ENCODE data around the gene YTHDC1.

Gene YTHDC1

GRCh38 chr4:68337004-68337403 is 12.9 kb downstream of the YTHDC1 start:
- Mint-ChIP-seq H3K27me3 (no peaks in the 10 kb centered on the region), H3K4me3 (no peak overlapping the region), H3K9me3 (no peaks in the 10 kb centered on the region), H3K27ac (peak overlapping the region in 1 of 2 donors; percentile 63), H3K4me1 (peaks cover 46% of the 10 kb centered on the region)
- DNase-seq (no peak), ATAC-seq (no peak)

- H3K4me3 Mint-ChIP-seq: no peak overlapping the region
- H3K27ac Mint-ChIP-seq: peak overlapping the region; percentile 50 to 63
- H3K4me1 Mint-ChIP-seq: peaks cover 41% of the 10 kb centered on the region
- ATAC-seq (no peak), DNase-seq (no peak)
- no peaks in the 10 kb centered on the region for H3K9me3 Mint-ChIP-seq
- no peaks in the 10 kb centered on the region for H3K27me3 Mint-ChIP-seq
Measured at GRCh38 chr4:68336530-68336929, 13.4 kb downstream of the YTHDC1 start.

- H3K4me3 Mint-ChIP-seq: no peak overlapping the region
- ATAC-seq (no peak), DNase-seq (no peak)
- H3K4me1 Mint-ChIP-seq: no peaks in the 10 kb centered on the region
- H3K9me3 Mint-ChIP-seq: no peaks in the 10 kb centered on the region
- H3K27ac Mint-ChIP-seq: peak overlapping the region in 1 of 2 donors; percentile 54
- no peaks in the 10 kb centered on the region for H3K27me3 Mint-ChIP-seq
Measured at GRCh38 chr4:68326141-68326540, 23.7 kb downstream of the YTHDC1 start.

GRCh38 chr4:68324519-68325262 is 25.2 kb downstream of the YTHDC1 start:
- ATAC-seq: no peak
- Mint-ChIP-seq H3K27ac (no peak overlapping the region), H3K27me3 (no peaks in the 10 kb centered on the region), H3K4me1 (no peaks in the 10 kb centered on the region), H3K9me3 (no peaks in the 10 kb centered on the region), H3K4me3 (no peak overlapping the region)
- no peak for DNase-seq

GRCh38 chr4:68319040-68319439 is 30.9 kb downstream of the YTHDC1 start:
- DNase-seq (no peak), ATAC-seq (no peak)
- Mint-ChIP-seq H3K4me1 (no peaks in the 10 kb centered on the region), H3K4me3 (no peak overlapping the region), H3K9me3 (no peaks in the 10 kb centered on the region), H3K27ac (peak overlapping the region in 1 of 2 donors; percentile 15), H3K27me3 (no peaks in the 10 kb centered on the region)

- Mint-ChIP-seq H3K27me3 (no peaks in the 10 kb centered on the region), H3K4me3 (no peak overlapping the region), H3K4me1 (no peaks in the 10 kb centered on the region), H3K9me3 (no peaks in the 10 kb centered on the region), H3K27ac (no peak overlapping the region)
- no peak for DNase-seq
- no peak for ATAC-seq
Measured at GRCh38 chr4:68316193-68316969, 33.5 kb downstream of the YTHDC1 start.

GRCh38 chr4:68310651-68311247 is 39.1 kb downstream of the YTHDC1 start:
- H3K4me3 Mint-ChIP-seq: no peak overlapping the region
- DNase-seq (no peak), ATAC-seq (no peak)
- H3K4me1 Mint-ChIP-seq: no peaks in the 10 kb centered on the region
- peaks cover 13% of the 10 kb centered on the region for H3K27me3 Mint-ChIP-seq
- H3K27ac Mint-ChIP-seq: no peak overlapping the region
- no peaks in the 10 kb centered on the region for H3K9me3 Mint-ChIP-seq

GRCh38 chr4:68304731-68305130 is 45.2 kb downstream of the YTHDC1 start:
- peaks cover 32% of the 10 kb centered on the region for H3K27me3 Mint-ChIP-seq
- no peaks in the 10 kb centered on the region for H3K9me3 Mint-ChIP-seq
- ATAC-seq (no peak), DNase-seq (no peak)
- no peak overlapping the region for H3K27ac Mint-ChIP-seq
- H3K4me1 Mint-ChIP-seq: no peaks in the 10 kb centered on the region
- H3K4me3 Mint-ChIP-seq: no peak overlapping the region

GRCh38 chr4:68299492-68300457 is 50.1 kb downstream of the YTHDC1 start:
- Mint-ChIP-seq H3K4me3 (no peak overlapping the region), H3K9me3 (peaks cover 6 to 7% of the 10 kb centered on the region in 2 donors), H3K4me1 (no peaks in the 10 kb centered on the region), H3K27me3 (peaks cover 19% of the 10 kb centered on the region), H3K27ac (no peak overlapping the region)
- DNase-seq (peak; percentile 4 to 26), ATAC-seq (peak; percentile 80)

GRCh38 chr4:68297137-68297536 is 52.8 kb downstream of the YTHDC1 start:
- no peak for DNase-seq
- H3K27me3 Mint-ChIP-seq: peaks cover under 1% of the 10 kb centered on the region
- no peak overlapping the region for H3K27ac Mint-ChIP-seq
- ATAC-seq: no peak
- no peak overlapping the region for H3K4me3 Mint-ChIP-seq
- H3K4me1 Mint-ChIP-seq: no peaks in the 10 kb centered on the region
- peaks cover 6 to 8% of the 10 kb centered on the region in 2 donors for H3K9me3 Mint-ChIP-seq

- Mint-ChIP-seq H3K4me1 (no peaks in the 10 kb centered on the region), H3K4me3 (no peak overlapping the region), H3K27me3 (no peaks in the 10 kb centered on the region), H3K27ac (no peak overlapping the region), H3K9me3 (peaks cover 10 to 13% of the 10 kb centered on the region in 2 donors)
- ATAC-seq (no peak), DNase-seq (no peak)
Measured at GRCh38 chr4:68291256-68291655, 58.6 kb downstream of the YTHDC1 start.

- no peak for DNase-seq
- H3K27ac Mint-ChIP-seq: no peak overlapping the region
- no peak overlapping the region for H3K4me3 Mint-ChIP-seq
- H3K27me3 Mint-ChIP-seq: no peaks in the 10 kb centered on the region
- H3K9me3 Mint-ChIP-seq: peaks cover 10 to 13% of the 10 kb centered on the region in 2 donors
- no peaks in the 10 kb centered on the region for H3K4me1 Mint-ChIP-seq
- no peak for ATAC-seq
Measured at GRCh38 chr4:68288393-68288740, 61.5 kb downstream of the YTHDC1 start.

- Mint-ChIP-seq H3K27ac (no peak overlapping the region), H3K9me3 (peaks cover 10 to 13% of the 10 kb centered on the region in 2 donors), H3K4me1 (no peaks in the 10 kb centered on the region), H3K4me3 (no peak overlapping the region), H3K27me3 (no peaks in the 10 kb centered on the region)
- no peak for DNase-seq
- ATAC-seq: no peak
Measured at GRCh38 chr4:68287704-68288392, 62.0 kb downstream of the YTHDC1 start.

GRCh38 chr4:68283714-68284113 is 66.2 kb downstream of the YTHDC1 start:
- no peak overlapping the region for H3K4me3 Mint-ChIP-seq
- no peak for ATAC-seq
- DNase-seq: no peak
- H3K27me3 Mint-ChIP-seq: no peaks in the 10 kb centered on the region
- no peak overlapping the region for H3K27ac Mint-ChIP-seq
- no peaks in the 10 kb centered on the region for H3K4me1 Mint-ChIP-seq
- no peaks in the 10 kb centered on the region for H3K9me3 Mint-ChIP-seq

GRCh38 chr4:68283095-68283494 is 66.8 kb downstream of the YTHDC1 start:
- H3K4me1 Mint-ChIP-seq: no peaks in the 10 kb centered on the region
- no peaks in the 10 kb centered on the region for H3K27me3 Mint-ChIP-seq
- DNase-seq (no peak), ATAC-seq (no peak)
- H3K27ac Mint-ChIP-seq: no peak overlapping the region
- H3K9me3 Mint-ChIP-seq: no peaks in the 10 kb centered on the region
- H3K4me3 Mint-ChIP-seq: no peak overlapping the region

Measured in stimulated activated naive CD8-positive, alpha-beta T cell treated with anti-CD3 and anti-CD28 coated beads, Interleukin-15, amount 100 ng/mL, for 72 hours (primary cell).